ENCODE measurements around the gene CAPZA2.

Gene CAPZA2

DNA sequence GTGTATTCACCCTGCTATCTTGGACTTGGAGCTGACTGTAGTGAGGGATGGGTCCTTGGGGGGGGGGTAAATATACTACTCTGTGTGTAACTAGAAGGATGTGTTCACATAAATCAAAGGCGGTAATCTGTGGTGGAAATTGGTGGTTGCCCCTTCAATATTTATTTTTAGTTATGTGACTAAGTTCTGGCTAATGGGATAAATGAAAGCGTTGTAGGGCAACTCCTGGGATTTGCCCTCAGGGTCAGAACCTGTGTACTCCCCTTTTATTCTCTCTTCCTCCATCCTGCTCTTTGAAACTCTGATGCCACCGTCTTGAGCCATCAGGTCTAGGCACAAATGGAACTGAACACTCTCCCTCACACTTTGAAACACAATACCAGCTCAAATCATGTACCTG is 66.6 kb downstream of the CAPZA2 start:
- Histone ChIP-seq H3K36me3 (ENCODE audit: control insufficient read depth in 2 of 2, insufficient read depth in 1 of 2, low read length in 2 of 2) (no peaks in the 10 kb centered on the region), H3K27ac (ENCODE audit: extremely low read depth, low read depth, low read length) (no peak overlapping the region), H3K4me1 (ENCODE audit: control insufficient read depth, insufficient read depth, low read length) (no peaks in the 10 kb centered on the region), H3K4me3 (ENCODE audit: low read depth, low read length) (no peak overlapping the region), H3K9me3 (ENCODE audit: control insufficient read depth, insufficient read depth, low read depth, low read length) (no peaks in the 10 kb centered on the region)
- no peak for TF ChIP-seq ZNF16 (tag by site-specific recombination; IDR thresholded peaks at IDR 0.05; ENCODE audit: low read depth)
- no peak for TF ChIP-seq GLI4 (tag by site-specific recombination; IDR thresholded peaks at IDR 0.05)
- TF ChIP-seq BCL11B (tag by site-specific recombination; IDR thresholded peaks at IDR 0.05; ENCODE audit: low read depth), result no peak
- no peak for TF ChIP-seq GFI1B (tag by site-specific recombination; IDR thresholded peaks at IDR 0.05)
- TF ChIP-seq ZBTB10 (tag by site-specific recombination; IDR thresholded peaks at IDR 0.05), result no peak
- no peak for TF ChIP-seq ZNF529 (tag by site-specific recombination; IDR thresholded peaks at IDR 0.05; ENCODE audit: insufficient replicate concordance)
- no peak for TF ChIP-seq ZNF121 (tag by site-specific recombination; IDR thresholded peaks at IDR 0.05)
- TF ChIP-seq ZNF214 (tag by site-specific recombination; IDR thresholded peaks at IDR 0.05; ENCODE audit: borderline replicate concordance), result no peak
- TF ChIP-seq ZNF670 (tag by site-specific recombination; IDR thresholded peaks at IDR 0.05; ENCODE audit: low read depth), result no peak
- TF ChIP-seq ZNF433 (tag by site-specific recombination; IDR thresholded peaks at IDR 0.05; ENCODE audit: low read depth), result no peak
- no peak for TF ChIP-seq CTCF (tag by site-specific recombination; IDR thresholded peaks at IDR 0.05)
- TF ChIP-seq ZNF202 (tag by site-specific recombination; IDR thresholded peaks at IDR 0.05; ENCODE audit: borderline replicate concordance), result no peak
- TF ChIP-seq ZNF23 (tag by site-specific recombination; IDR thresholded peaks at IDR 0.05; ENCODE audit: borderline replicate concordance), result no peak
- TF ChIP-seq ZNF239 (tag by site-specific recombination; IDR thresholded peaks at IDR 0.05), result no peak
- no peak for TF ChIP-seq ZNF76 (tag by site-specific recombination; IDR thresholded peaks at IDR 0.05; ENCODE audit: borderline replicate concordance, low read depth)
- no peak for TF ChIP-seq ZNF416 (tag by site-specific recombination; IDR thresholded peaks at IDR 0.05)
- no peak for TF ChIP-seq OSR2 (tag by site-specific recombination; IDR thresholded peaks at IDR 0.05)
- TF ChIP-seq ZNF266 (tag by site-specific recombination; IDR thresholded peaks at IDR 0.05; ENCODE audit: low read depth), result no peak
- ChIA-PET CTCF (interaction anchor here (0.6 to 3.7 kb wide), 12 partner anchors 17 to 201 kb away, joined by 3 to 29 read pairs (median 3); no protein-coding TSS in a partner anchor), POLR2A (no interaction called here)

- Histone ChIP-seq H3K4me3 (ENCODE audit: low read depth, low read length) (no peak overlapping the region), H3K27ac (ENCODE audit: extremely low read depth, low read depth, low read length) (no peak overlapping the region), H3K9me3 (ENCODE audit: control insufficient read depth, insufficient read depth, low read depth, low read length) (no peaks in the 10 kb centered on the region), H3K4me1 (ENCODE audit: control insufficient read depth, insufficient read depth, low read length) (no peaks in the 10 kb centered on the region), H3K36me3 (ENCODE audit: control insufficient read depth in 2 of 2, insufficient read depth in 1 of 2, low read length in 2 of 2) (no peaks in the 10 kb centered on the region)
- ChIA-PET POLR2A (interaction anchor here (0.5 kb wide), 1 partner anchor 172 kb away, joined by 3 read pairs; no protein-coding TSS in a partner anchor), CTCF (interaction anchor here (0.6 to 3.7 kb wide), 21 partner anchors 8 to 792 kb away, joined by 3 to 32 read pairs (median 3); no protein-coding TSS in a partner anchor)
- TF ChIP-seq WT1 (tag by site-specific recombination; IDR thresholded peaks at IDR 0.05) (no peak), ZBTB17 (tag by site-specific recombination; IDR thresholded peaks at IDR 0.05) (peak; percentile 85), ZNF202 (tag by site-specific recombination; IDR thresholded peaks at IDR 0.05; ENCODE audit: borderline replicate concordance) (no peak), KLF7 (tag by site-specific recombination; IDR thresholded peaks at IDR 0.05; ENCODE audit: borderline replicate concordance) (no peak), FEZF1 (tag by site-specific recombination; IDR thresholded peaks at IDR 0.05) (no peak), ZNF184 (tag by site-specific recombination; IDR thresholded peaks at IDR 0.05) (no peak)
- TF ChIP-seq, protein P1, sequence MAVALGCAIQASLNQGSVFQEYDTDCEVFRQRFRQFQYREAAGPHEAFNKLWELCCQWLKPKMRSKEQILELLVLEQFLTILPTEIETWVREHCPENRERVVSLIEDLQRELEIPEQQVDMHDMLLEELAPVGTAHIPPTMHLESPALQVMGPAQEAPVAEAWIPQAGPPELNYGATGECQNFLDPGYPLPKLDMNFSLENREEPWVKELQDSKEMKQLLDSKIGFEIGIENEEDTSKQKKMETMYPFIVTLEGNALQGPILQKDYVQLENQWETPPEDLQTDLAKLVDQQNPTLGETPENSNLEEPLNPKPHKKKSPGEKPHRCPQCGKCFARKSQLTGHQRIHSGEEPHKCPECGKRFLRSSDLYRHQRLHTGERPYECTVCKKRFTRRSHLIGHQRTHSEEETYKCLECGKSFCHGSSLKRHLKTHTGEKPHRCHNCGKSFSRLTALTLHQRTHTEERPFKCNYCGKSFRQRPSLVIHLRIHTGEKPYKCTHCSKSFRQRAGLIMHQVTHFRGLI (tag by site-specific recombination; IDR thresholded peaks at IDR 0.05), result no peak
Observed at GRCh38 chr7:116929914-116930913, 67.8 kb downstream of the CAPZA2 start.

All from HEK293 (cell line).